ENCODE measurements around the gene PLEKHA8. TPM values are rescaled to one million over a fixed set of nuclear protein-coding genes. Genes with fewer than 3 reads are reported as not detected.

Gene PLEKHA8
- total RNA-seq, 2 experiments from 2014 or later: 11.0 to 31.7 TPM

DNA sequence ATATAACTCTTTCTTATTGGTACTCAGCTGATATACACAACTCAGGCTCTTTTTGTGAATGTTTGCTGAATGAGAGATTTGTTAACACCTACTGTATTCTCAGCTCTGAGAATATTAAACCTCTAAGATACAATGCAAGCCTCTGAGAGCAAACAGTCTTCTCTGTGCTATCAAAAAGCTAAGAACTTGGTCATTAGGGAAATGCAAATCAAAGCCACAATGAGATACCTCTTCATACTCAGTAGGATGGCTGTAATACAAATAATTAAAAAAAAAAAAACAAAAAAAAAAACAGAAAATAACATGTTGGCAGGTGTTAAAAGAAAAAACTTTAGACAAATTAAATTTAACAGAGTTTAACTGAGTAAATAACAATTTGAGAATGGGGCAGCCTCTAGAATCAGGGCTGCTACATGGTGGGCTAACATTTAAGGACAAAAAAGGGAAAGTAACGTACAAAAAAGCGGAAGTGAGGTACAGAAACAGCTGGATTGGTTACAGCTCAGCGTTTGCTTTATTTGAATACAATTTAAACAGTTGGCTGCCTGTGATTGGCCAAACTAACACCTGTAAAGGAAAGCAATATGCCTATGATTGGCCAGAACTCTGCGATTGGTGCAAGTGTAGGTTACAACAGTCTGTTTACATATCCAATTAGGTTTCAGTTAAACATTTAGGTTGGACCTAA is 91.8 kb downstream of the PLEKHA8 start:
- H3K4me2 ChIP-seq (ENCODE audit: low read length): no peak overlapping the region
- H3K27ac ChIP-seq (ENCODE audit: low read depth, low read length, poor library complexity, severe bottlenecking): peak overlapping the region; percentile 2
- no peak overlapping the region for H2AFZ ChIP-seq (ENCODE audit: low read length)
- POLR2A ChIA-PET: interaction anchor here (0.7 to 1.0 kb wide), 2 partner anchors 14 to 203 kb away, joined by 3 to 9 read pairs; no protein-coding TSS in a partner anchor
- intact Hi-C loops (cut with micrococcal nuclease; ENCODE audit: unreplicated experiment): loop anchor here (5.0 kb wide), 1 partner anchor 93 kb away; the partner anchor contains the start of genes FKBP14 and PLEKHA8
- H3K9me2 ChIP-seq (ENCODE audit: insufficient read depth, low read length): no peaks in the 10 kb centered on the region
- no peaks in the 10 kb centered on the region for H3K79me2 ChIP-seq (ENCODE audit: insufficient read depth, low read depth, low read length)
- peak; percentile 47 for DNase-seq (ENCODE audit: low spot score)
- H3K36me3 ChIP-seq (ENCODE audit: insufficient read depth, low read length): no peaks in the 10 kb centered on the region
- H3K4me1 ChIP-seq (ENCODE audit: insufficient read depth, low read length, poor library complexity, severe bottlenecking): peaks cover 45% of the 10 kb centered on the region
- H4K20me1 ChIP-seq (ENCODE audit: insufficient read depth, low read length): no peaks in the 10 kb centered on the region
- CTCF ChIA-PET (ENCODE audit: unreplicated experiment): interaction anchor here (0.6 kb wide), 1 partner anchor 45 kb away, joined by 3 read pairs; no protein-coding TSS in a partner anchor
- TF ChIP-seq, protein P1, sequence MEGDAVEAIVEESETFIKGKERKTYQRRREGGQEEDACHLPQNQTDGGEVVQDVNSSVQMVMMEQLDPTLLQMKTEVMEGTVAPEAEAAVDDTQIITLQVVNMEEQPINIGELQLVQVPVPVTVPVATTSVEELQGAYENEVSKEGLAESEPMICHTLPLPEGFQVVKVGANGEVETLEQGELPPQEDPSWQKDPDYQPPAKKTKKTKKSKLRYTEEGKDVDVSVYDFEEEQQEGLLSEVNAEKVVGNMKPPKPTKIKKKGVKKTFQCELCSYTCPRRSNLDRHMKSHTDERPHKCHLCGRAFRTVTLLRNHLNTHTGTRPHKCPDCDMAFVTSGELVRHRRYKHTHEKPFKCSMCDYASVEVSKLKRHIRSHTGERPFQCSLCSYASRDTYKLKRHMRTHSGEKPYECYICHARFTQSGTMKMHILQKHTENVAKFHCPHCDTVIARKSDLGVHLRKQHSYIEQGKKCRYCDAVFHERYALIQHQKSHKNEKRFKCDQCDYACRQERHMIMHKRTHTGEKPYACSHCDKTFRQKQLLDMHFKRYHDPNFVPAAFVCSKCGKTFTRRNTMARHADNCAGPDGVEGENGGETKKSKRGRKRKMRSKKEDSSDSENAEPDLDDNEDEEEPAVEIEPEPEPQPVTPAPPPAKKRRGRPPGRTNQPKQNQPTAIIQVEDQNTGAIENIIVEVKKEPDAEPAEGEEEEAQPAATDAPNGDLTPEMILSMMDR (conservative IDR thresholded peaks at IDR 0.05; ENCODE audit: low read length): no peak
- no peak for TF ChIP-seq EZH2phosphoT487 (IDR thresholded peaks at IDR 0.05; ENCODE audit: borderline replicate concordance, low read depth, low read length)
- H3K9me3 ChIP-seq (ENCODE audit: low read length): peaks cover 10% of the 10 kb centered on the region; the same call in 1 of the 2 replicates
- BruUV-seq (replicated peaks): no TSS peak
- no peak overlapping the region for H3K4me3 ChIP-seq (ENCODE audit: low read depth, low read length, poor library complexity, severe bottlenecking)

DNA sequence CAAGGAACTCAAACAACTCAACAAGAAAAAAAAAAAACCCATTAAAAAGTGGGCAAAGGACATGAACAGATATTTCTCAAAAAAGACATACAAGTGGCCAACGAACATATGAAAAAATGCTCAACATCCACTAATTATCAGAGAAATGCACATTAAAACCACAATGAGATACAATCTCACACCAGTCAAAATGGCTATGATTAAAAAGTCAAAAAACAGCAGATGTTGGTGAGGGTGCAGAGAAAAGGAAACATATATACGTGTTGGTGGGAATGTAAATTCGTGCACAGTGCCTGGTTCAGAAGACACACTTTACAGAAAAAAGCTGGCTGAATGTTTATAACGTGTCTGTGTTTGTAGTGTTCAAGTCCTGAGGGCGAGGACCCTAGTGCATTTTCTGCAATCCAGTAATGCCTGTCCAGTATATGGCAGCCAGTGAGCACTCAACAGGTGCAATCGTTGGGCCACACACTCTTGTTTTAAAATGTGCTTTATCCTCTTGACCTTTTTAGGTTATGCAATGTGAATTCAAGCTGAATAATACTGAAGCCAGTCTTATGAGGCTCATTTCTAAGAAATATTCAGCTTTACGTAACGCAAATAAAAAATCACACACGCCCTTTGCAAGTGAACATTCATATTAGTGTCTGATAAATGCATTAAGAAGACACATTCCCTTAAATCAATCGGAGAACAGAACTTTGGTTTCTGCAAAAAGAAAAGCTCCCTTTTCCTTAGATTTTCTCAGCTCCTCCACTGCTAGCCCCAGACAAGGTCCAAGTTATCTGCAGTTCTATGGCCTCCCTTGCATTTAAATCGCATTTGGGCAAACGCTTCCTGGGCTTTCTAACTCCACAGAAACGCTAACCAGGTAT is 105.8 kb downstream of the PLEKHA8 start:
- no peaks in the 10 kb centered on the region for H3K36me3 ChIP-seq (ENCODE audit: insufficient read depth, low read length)
- ChIA-PET CTCF (ENCODE audit: unreplicated experiment) (interaction anchor here (1.6 kb wide), 1 partner anchor 30 kb away, joined by 4 read pairs; no protein-coding TSS in a partner anchor), POLR2A (interaction anchor here (1.0 to 1.4 kb wide), 3 partner anchors 11 to 326 kb away, joined by 3 to 9 read pairs (median 5); no protein-coding TSS in a partner anchor)
- H3K4me2 ChIP-seq (ENCODE audit: low read length): peak overlapping the region; percentile 75
- H2AFZ ChIP-seq (ENCODE audit: low read length): peak overlapping the region; percentile 39; the same call in 1 of the 2 replicates
- H3K4me3 ChIP-seq (ENCODE audit: low read depth, low read length, poor library complexity, severe bottlenecking): peak overlapping the region; percentile 74
- intact Hi-C loops (cut with micrococcal nuclease; ENCODE audit: unreplicated experiment): no loop called here
- H3K79me2 ChIP-seq (ENCODE audit: insufficient read depth, low read depth, low read length): no peaks in the 10 kb centered on the region
- DNase-seq (ENCODE audit: low spot score): no peak
- no TSS peak for BruUV-seq (replicated peaks)
- TF ChIP-seq, protein P1 (conservative IDR thresholded peaks at IDR 0.05; ENCODE audit: low read length): no peak
- no peak for TF ChIP-seq EZH2phosphoT487 (IDR thresholded peaks at IDR 0.05; ENCODE audit: borderline replicate concordance, low read depth, low read length)
- H3K9me2 ChIP-seq (ENCODE audit: insufficient read depth, low read length): no peaks in the 10 kb centered on the region
- H3K4me1 ChIP-seq (ENCODE audit: insufficient read depth, low read length, poor library complexity, severe bottlenecking): peaks cover 9% of the 10 kb centered on the region
- H3K9me3 ChIP-seq (ENCODE audit: low read length): no peaks in the 10 kb centered on the region
- no peak overlapping the region for H3K27ac ChIP-seq (ENCODE audit: low read depth, low read length, poor library complexity, severe bottlenecking)
- no peaks in the 10 kb centered on the region for H4K20me1 ChIP-seq (ENCODE audit: insufficient read depth, low read length)
